DND-41 (cell line): ENCODE data around the gene FAM120A.
"Not testable (repeated sequence)": the region's sequence is repeated elsewhere in the genome, so short reads cannot be mapped to it uniquely, and the experiment has no call there.

Experiments used
- ATAC-seq: fragments of 200-7000 bp; cut with Tn5 transposase; 3 replicates; pipeline ENCODE4 v1.9.1; 2021; ENCODE audit warnings: low read depth; ENCODE audit not compliant: insufficient read depth
- DNase-seq: peaks from one replicate; pipeline ENCODE4 v3.0.0-alpha.2; 2020
- H2AFZ ChIP-seq: 2 replicates; pipeline ENCODE4 v1.6.0; 2012; ENCODE audit warnings: low read depth, low read length
- H3K27ac ChIP-seq: 2 replicates; pipeline ENCODE4 v1.5.1; 2012; ENCODE audit warnings: low read length, inconsistent platforms
- H3K27me3 ChIP-seq: fragments of 200-600 bp; sonication (generic); 2 replicates; pipeline ENCODE4 v1.6.0; 2012; ENCODE audit warnings: low read length, mild to moderate bottlenecking, inconsistent platforms; ENCODE audit not compliant: insufficient read depth, poor library complexity
- H3K36me3 ChIP-seq: 2 replicates; pipeline ENCODE4 v1.5.1; 2012; ENCODE audit warnings: low read length, inconsistent platforms; ENCODE audit not compliant: insufficient read depth
- H3K4me1 ChIP-seq: 2 replicates; pipeline ENCODE4 v1.5.1; 2012; ENCODE audit warnings: mild to moderate bottlenecking, low read length; ENCODE audit not compliant: insufficient read depth
- H3K4me2 ChIP-seq: 2 replicates; pipeline ENCODE4 v1.6.0; 2012; ENCODE audit warnings: mild to moderate bottlenecking, moderate library complexity, low read length, inconsistent platforms; ENCODE audit not compliant: insufficient read depth
- H3K4me3 ChIP-seq, 2 experiments: fragments of 200-600 bp in 1 of 2; shearing (Covaris generic) in 1 of 2; 2 replicates each; pipeline ENCODE4 v1.5.1; 2012 to 2016; ENCODE audit warnings: inconsistent platforms in 2 of 2, low read length in 2 of 2, mild to moderate bottlenecking in 2 of 2, low read depth in 1 of 2, moderate library complexity in 1 of 2
- H3K79me2 ChIP-seq: 2 replicates; pipeline ENCODE4 v1.6.0; 2012; ENCODE audit warnings: low read length, inconsistent platforms; ENCODE audit not compliant: insufficient read depth
- H3K9ac ChIP-seq: 2 replicates; pipeline ENCODE4 v1.6.0; 2012; ENCODE audit warnings: low read depth, mild to moderate bottlenecking, inconsistent platforms, low read length, moderate library complexity
- H3K9me3 ChIP-seq: 2 replicates; pipeline ENCODE4 v1.5.1; 2012; ENCODE audit warnings: low read length, moderate library complexity, mild to moderate bottlenecking, inconsistent platforms; ENCODE audit not compliant: insufficient read depth, severe bottlenecking
- H4K20me1 ChIP-seq: 2 replicates; pipeline ENCODE4 v1.6.0; 2012; ENCODE audit warnings: low read length; ENCODE audit not compliant: insufficient read depth
- EZH2 ChIP-seq: IDR thresholded peaks from 3 replicates; pipeline ENCODE4 v1.6.1; 2012; ENCODE audit warnings: borderline replicate concordance, low read depth, mild to moderate bottlenecking, moderate library complexity, low read length, inconsistent platforms; ENCODE audit not compliant: severe bottlenecking
- TF ChIP-seq, protein P1 (sequence below): IDR thresholded peaks from 2 replicates; pipeline ENCODE4 v1.5.1; 2012; ENCODE audit warnings: borderline replicate concordance, low read length, moderate library complexity, mild to moderate bottlenecking; ENCODE audit not compliant: poor library complexity, severe bottlenecking; ENCODE audit errors: extremely low read depth

Gene FAM120A

DNA sequence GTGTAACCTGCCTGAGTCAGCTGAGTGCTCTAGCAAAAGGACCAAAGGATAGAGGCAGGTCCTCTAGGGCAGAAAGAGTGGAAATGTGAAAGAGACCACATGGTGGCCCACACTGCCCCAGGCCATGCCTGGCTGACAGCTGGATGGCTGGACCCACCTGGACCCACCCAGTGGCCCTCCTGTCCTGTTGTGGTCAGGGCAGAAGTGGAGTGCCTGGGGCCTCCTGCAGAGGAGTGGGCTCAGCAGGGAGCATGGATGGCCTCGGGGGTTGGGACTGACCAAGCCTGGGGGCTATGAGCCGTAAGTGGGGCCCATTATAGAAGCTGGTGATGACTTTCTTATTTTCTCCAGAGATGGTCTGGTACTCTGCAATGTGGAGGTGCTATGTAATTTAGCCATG is 57.6 kb downstream of the FAM120A start:
- no peak for DNase-seq
- Histone ChIP-seq H3K4me2 (no peak overlapping the region), H3K27ac (no peak overlapping the region), H3K9me3 (no peaks in the 10 kb centered on the region), H4K20me1 (peaks cover 45% of the 10 kb centered on the region), H3K4me1 (no peaks in the 10 kb centered on the region), H3K27me3 (no peaks in the 10 kb centered on the region), H3K9ac (no peak overlapping the region), H2AFZ (no peak overlapping the region), H3K79me2 (peaks cover 91% of the 10 kb centered on the region), H3K36me3 (peaks cover 59% of the 10 kb centered on the region), H3K4me3 (no peak overlapping the region)
- ATAC-seq: no peak
- TF ChIP-seq EZH2: no peak
- TF ChIP-seq, protein P1, sequence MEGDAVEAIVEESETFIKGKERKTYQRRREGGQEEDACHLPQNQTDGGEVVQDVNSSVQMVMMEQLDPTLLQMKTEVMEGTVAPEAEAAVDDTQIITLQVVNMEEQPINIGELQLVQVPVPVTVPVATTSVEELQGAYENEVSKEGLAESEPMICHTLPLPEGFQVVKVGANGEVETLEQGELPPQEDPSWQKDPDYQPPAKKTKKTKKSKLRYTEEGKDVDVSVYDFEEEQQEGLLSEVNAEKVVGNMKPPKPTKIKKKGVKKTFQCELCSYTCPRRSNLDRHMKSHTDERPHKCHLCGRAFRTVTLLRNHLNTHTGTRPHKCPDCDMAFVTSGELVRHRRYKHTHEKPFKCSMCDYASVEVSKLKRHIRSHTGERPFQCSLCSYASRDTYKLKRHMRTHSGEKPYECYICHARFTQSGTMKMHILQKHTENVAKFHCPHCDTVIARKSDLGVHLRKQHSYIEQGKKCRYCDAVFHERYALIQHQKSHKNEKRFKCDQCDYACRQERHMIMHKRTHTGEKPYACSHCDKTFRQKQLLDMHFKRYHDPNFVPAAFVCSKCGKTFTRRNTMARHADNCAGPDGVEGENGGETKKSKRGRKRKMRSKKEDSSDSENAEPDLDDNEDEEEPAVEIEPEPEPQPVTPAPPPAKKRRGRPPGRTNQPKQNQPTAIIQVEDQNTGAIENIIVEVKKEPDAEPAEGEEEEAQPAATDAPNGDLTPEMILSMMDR: no peak

DNA sequence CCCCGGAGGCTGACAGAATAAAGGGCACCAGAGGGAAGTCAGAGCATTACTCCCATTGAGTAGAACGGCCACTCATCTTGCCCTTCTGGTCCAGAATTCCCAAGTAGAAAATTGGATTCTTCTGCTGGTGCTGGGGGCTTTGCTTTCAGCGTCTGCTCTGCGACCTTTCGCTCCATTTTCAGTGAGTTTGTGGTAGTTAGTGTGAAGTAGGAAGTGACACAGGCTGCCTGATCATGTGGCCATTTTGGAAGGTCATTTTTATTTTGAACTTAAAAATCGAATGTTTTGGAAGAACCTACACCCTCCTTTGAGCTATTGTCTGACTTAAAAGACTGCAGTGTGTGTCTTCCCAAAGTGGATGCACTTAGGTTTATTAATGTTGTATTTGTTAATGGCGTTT is 58.6 kb downstream of the FAM120A start:
- Histone ChIP-seq H3K79me2 (peaks cover 92% of the 10 kb centered on the region), H3K27ac (no peak overlapping the region)

DNA sequence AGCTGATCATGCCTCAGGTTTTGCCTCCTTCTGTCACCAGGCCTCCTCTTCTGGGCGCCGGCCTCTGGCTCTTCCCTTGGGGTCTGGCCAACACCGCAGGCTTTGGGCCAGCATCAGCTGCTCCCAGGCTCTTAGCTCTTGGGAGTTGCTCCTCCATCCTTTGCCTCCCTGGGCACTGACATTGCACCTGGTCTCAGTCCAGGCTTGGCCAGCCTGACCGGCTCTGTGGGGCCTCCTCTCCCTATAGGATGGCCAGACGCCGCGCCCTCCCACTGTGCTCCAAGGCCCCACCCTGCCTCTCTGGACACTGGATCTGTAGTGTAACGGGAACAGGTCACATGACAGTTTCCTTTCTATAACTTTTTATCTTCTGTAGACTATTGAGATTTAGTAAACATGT is 59.7 kb downstream of the FAM120A start:
- Histone ChIP-seq H3K36me3 (peaks cover 59% of the 10 kb centered on the region), H4K20me1 (peaks cover 43% of the 10 kb centered on the region)

More for the DNA sequence above, 58.6 kb downstream of the FAM120A start:
- Histone ChIP-seq H3K4me3 (no peak overlapping the region), H3K27me3 (no peaks in the 10 kb centered on the region), H3K9ac (no peak overlapping the region), H3K9me3 (no peaks in the 10 kb centered on the region), H2AFZ (no peak overlapping the region), H4K20me1 (peaks cover 50% of the 10 kb centered on the region), H3K4me1 (no peaks in the 10 kb centered on the region), H3K36me3 (peaks cover 65% of the 10 kb centered on the region), H3K4me2 (no peak overlapping the region)
- no peak for DNase-seq
- TF ChIP-seq, protein P1: no peak
- ATAC-seq: no peak

DNA sequence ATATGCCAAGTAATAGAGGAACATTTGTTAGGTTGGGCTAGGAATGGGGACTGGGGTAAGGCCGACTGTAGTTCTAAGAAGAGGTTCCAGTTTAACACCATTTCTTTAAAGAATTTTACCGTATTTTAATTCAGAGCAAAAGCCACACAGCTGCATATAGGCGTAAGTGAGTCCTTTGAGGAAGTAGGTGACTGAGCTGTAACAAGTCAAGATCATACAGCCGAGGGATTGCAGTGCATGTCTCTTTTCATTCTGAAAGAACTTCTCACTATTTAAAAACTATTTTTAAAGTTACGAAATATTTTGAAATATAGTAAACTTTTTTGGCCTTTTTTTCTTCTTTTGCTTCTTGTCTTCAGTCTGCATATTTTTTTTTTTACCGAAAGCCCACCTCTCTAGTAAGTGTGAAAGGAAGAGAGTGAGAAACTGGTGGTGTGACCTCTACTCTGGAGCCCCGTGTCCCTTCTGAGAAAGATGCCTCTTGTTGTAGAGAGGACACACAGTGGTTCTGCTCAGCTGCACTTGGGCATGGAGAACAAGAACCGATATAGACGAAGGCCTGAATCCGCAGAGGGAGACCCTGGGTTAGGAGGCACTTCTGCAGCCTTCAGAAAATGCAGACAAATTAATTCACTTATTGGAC is 60.8 kb downstream of the FAM120A start:
- H3K36me3 ChIP-seq: peaks cover 60% of the 10 kb centered on the region
- not testable (repeated sequence) for H2AFZ ChIP-seq, H3K9ac ChIP-seq, H3K4me2 ChIP-seq, H3K9me3 ChIP-seq, H3K4me3 ChIP-seq, H3K27me3 ChIP-seq, DNase-seq, H3K4me1 ChIP-seq, H3K27ac ChIP-seq
- H4K20me1 ChIP-seq: peaks cover 37% of the 10 kb centered on the region
- H3K79me2 ChIP-seq: peaks cover 76% of the 10 kb centered on the region
- ATAC-seq: 0 out of 3 replicates have a peak, but pooled peaks have one; percentile 24

More for the DNA sequence above, 59.7 kb downstream of the FAM120A start:
- H3K4me3 ChIP-seq, H3K9me3 ChIP-seq, H3K4me1 ChIP-seq, H3K9ac ChIP-seq, ATAC-seq, H2AFZ ChIP-seq, H3K4me2 ChIP-seq, H3K27ac ChIP-seq, DNase-seq, H3K27me3 ChIP-seq: not testable (repeated sequence)
- peaks cover 81% of the 10 kb centered on the region for H3K79me2 ChIP-seq
